ENCODE measurements around the gene UHMK1. TPM values are rescaled to one million over a fixed set of nuclear protein-coding genes. Genes with fewer than 3 reads are reported as not detected.

The UHMK1 gene
- total and polyA plus RNA-seq, 2 of the 4 experiments (the other 2 are of a cell fraction) = 15.6 to 57.9 TPM

- peak overlapping the region; percentile 71; the same call in 1 of the 2 replicates for H3K18ac ChIP-seq (ENCODE audit: low read depth, low read length)
- H2AK5ac ChIP-seq (ENCODE audit: low read depth, low read length) = no peak overlapping the region
- peaks cover 3% of the 10 kb centered on the region for H3K36me3 ChIP-seq (ENCODE audit: control insufficient read depth, insufficient read depth, low read length)
- H2BK20ac ChIP-seq (ENCODE audit: low read depth, low read length) = peak overlapping the region; percentile 84; the same call in 1 of the 2 replicates
- H3K9me1 ChIP-seq (ENCODE audit: insufficient read depth, low read length) = 0 out of 2 replicates have a peak, but pooled peaks cover 3% of the 10 kb centered on the region
- CTCF ChIA-PET = no interaction called here
- peak overlapping the region; percentile 77; the same call in 1 of the 2 replicates for H3K56ac ChIP-seq (ENCODE audit: extremely low read depth, insufficient read depth, low read length)
- no peak for DNase-seq
- H2BK5ac ChIP-seq (ENCODE audit: low read depth, low read length, poor library complexity, severe bottlenecking) = peak overlapping the region; percentile 87
- peaks cover 3% of the 10 kb centered on the region; the same call in 1 of the 2 replicates for H3K27me3 ChIP-seq (ENCODE audit: control insufficient read depth, insufficient read depth, low read length)
- no peak for ATAC-seq (ENCODE audit: low read depth)
- H3K79me1 ChIP-seq (ENCODE audit: low read depth in 1 of 2, low read length in 2 of 2) = peaks cover 6 to 22% of the 10 kb centered on the region in 2 experiments
- peak overlapping the region; percentile 18; the same call in 1 of the 2 replicates for H3K27ac ChIP-seq (ENCODE audit: insufficient read depth, low read length)
- peak overlapping the region; percentile 90 for H2BK120ac ChIP-seq (ENCODE audit: low read depth, low read length)
- in situ Hi-C loops (cut with MboI; ENCODE audit: low sequenced_read_pairs) (loop anchor here (5.0 kb wide), 1 partner anchor 440 kb away; no protein-coding TSS in a partner anchor), intact Hi-C loops (cut with micrococcal nuclease) (no loop called here), dilution Hi-C loops (cut with HindIII; ENCODE audit: low sequenced_read_pairs, unreplicated experiment) (no loop called here)
- peak overlapping the region; percentile 96 for H3K4me2 ChIP-seq (ENCODE audit: low read depth, low read length)
- H2AK9ac ChIP-seq (replicated peaks; ENCODE audit: low read depth, low read length, poor library complexity) = peak overlapping the region; percentile 77
- BruUV-seq (replicated peaks) = no TSS peak
- peak overlapping the region; percentile 71 for H3K9ac ChIP-seq (ENCODE audit: low read depth, low read length)
- POLR2A ChIA-PET (ENCODE audit: unreplicated experiment) = no interaction called here
- peak overlapping the region; percentile 80 to 100 for H4K8ac ChIP-seq (ENCODE audit: low read depth in 2 of 2, low read length in 2 of 2)
- peak overlapping the region; percentile 99 for H4K5ac ChIP-seq (ENCODE audit: low read depth, low read length)
- 40% methylated on average over 2 of the region's 13 CpGs; no CpG with 5 or more reads in 1 of the 2 experiments for WGBS, 2 experiments (ENCODE audit: extremely low coverage in 2 of 2, insufficient read length in 1 of 2)
- peaks cover 12% of the 10 kb centered on the region for H3K4me1 ChIP-seq (ENCODE audit: control insufficient read depth, insufficient read depth, low read length)
- peaks cover 6% of the 10 kb centered on the region; the same call in 1 of the 2 replicates for H4K20me1 ChIP-seq (ENCODE audit: insufficient read depth, low read length)
- H3K4me3 ChIP-seq (ENCODE audit: insufficient read depth, low read depth, low read length) = peak overlapping the region; percentile 98
- H3K9me3 ChIP-seq (ENCODE audit: control insufficient read depth, insufficient read depth, low read length) = no peaks in the 10 kb centered on the region
- peak overlapping the region; percentile 97 for H2AFZ ChIP-seq (replicated peaks; ENCODE audit: low read length, poor library complexity)
- peak overlapping the region; percentile 93 for H3K4ac ChIP-seq (ENCODE audit: low read depth, low read length)
- H3K14ac ChIP-seq (replicated peaks; ENCODE audit: low read depth, low read length) = peak overlapping the region; percentile 91
- peak overlapping the region; percentile 86 for H3K23ac ChIP-seq (ENCODE audit: low read depth, low read length)
- H4K91ac ChIP-seq (ENCODE audit: insufficient read depth, low read depth, low read length) = 0 out of 2 replicates have a peak overlapping the region, but pooled peaks have one; percentile 7
- peak overlapping the region; percentile 12; the same call in 1 of the 3 replicates for H2BK15ac ChIP-seq (ENCODE audit: low read depth, low read length)
- TF ChIP-seq RAD21 (IDR thresholded peaks at IDR 0.05; ENCODE audit: low read length) = no peak
- TF ChIP-seq MAFK (IDR thresholded peaks at IDR 0.05; ENCODE audit: low read depth, low read length) = no peak
- TF ChIP-seq RFX5 (IDR thresholded peaks at IDR 0.05; ENCODE audit: low read depth, low read length) = no peak
- TF ChIP-seq POLR2A (IDR thresholded peaks at IDR 0.05; ENCODE audit: low read depth, low read length) = no peak
- TF ChIP-seq USF2 (IDR thresholded peaks at IDR 0.05; ENCODE audit: low read depth, low read length) = no peak
- no peak for TF ChIP-seq CEBPB (IDR thresholded peaks at IDR 0.05; ENCODE audit: low read depth, low read length)
- TF ChIP-seq CTCF (conservative IDR thresholded peaks at IDR 0.05; ENCODE audit: low read depth, low read length) = no peak
- no peak for TF ChIP-seq MAZ (IDR thresholded peaks at IDR 0.05; ENCODE audit: borderline replicate concordance, low read depth, low read length)
- no peak for TF ChIP-seq CHD1 (IDR thresholded peaks at IDR 0.05; ENCODE audit: low read depth, low read length)
- TF ChIP-seq FOS (IDR thresholded peaks at IDR 0.05; ENCODE audit: low read depth, low read length) = no peak
- TF ChIP-seq MXI1 (IDR thresholded peaks at IDR 0.05; ENCODE audit: borderline replicate concordance, low read depth, low read length) = no peak
- TF ChIP-seq ELK1 (IDR thresholded peaks at IDR 0.05; ENCODE audit: borderline replicate concordance, low read depth, low read length) = no peak
- TF ChIP-seq SMC3 (IDR thresholded peaks at IDR 0.05; ENCODE audit: low read depth, low read length) = no peak
- no peak for TF ChIP-seq RCOR1 (IDR thresholded peaks at IDR 0.05; ENCODE audit: insufficient replicate concordance, low read length)
- no peak for TF ChIP-seq NFE2L2 (IDR thresholded peaks at IDR 0.05; ENCODE audit: low read depth, low read length)
Observed at GRCh38 chr1:162497104-162497722, 405 bp upstream of the UHMK1 start.

Data from IMR-90 (cell line).